Smooth muscle cell (in vitro differentiated cells): ENCODE measurements around the gene KLHL21. TPM values are rescaled to one million over a fixed set of nuclear protein-coding genes. Genes with fewer than 3 reads are reported as not detected.

ENCODE experiments used
- DNase-seq: peaks from one replicate; lab custom pipeline; 2025; ENCODE audit not compliant: unreplicated experiment; lab: John Stamatoyannopoulos, UW
- H2AFZ ChIP-seq: fragments of 200-600 bp; sonication (generic); 2 replicates; pipeline ENCODE4 v1.6.0; 2016; ENCODE audit warnings: antibody characterized with exemption, low read depth, mild to moderate bottlenecking
- H3F3A ChIP-seq: fragments of 200-600 bp; sonication (generic); 2 replicates; pipeline ENCODE4 v1.6.0; 2017; ENCODE audit warnings: antibody characterized with exemption, low read depth
- H3K27ac ChIP-seq: fragments of 200-600 bp; sonication (generic); 2 replicates; pipeline ENCODE4 v1.5.1; 2016; ENCODE audit warnings: low read depth, mild to moderate bottlenecking
- H3K27me3 ChIP-seq: fragments of 200-600 bp; sonication (generic); 2 replicates; pipeline ENCODE4 v1.6.1; 2016; ENCODE audit warnings: low read depth, mild to moderate bottlenecking
- H3K36me3 ChIP-seq: fragments of 200-600 bp; sonication (generic); 2 replicates; pipeline ENCODE4 v1.5.1; 2016; ENCODE audit warnings: low read depth
- H3K4me1 ChIP-seq: fragments of 200-600 bp; sonication (generic); 2 replicates; pipeline ENCODE4 v1.5.1; 2016; ENCODE audit warnings: low read depth
- H3K4me2 ChIP-seq: fragments of 200-600 bp; sonication (generic); 2 replicates; pipeline ENCODE4 v1.6.0; 2016; ENCODE audit warnings: mild to moderate bottlenecking
- H3K4me3 ChIP-seq: fragments of 200-600 bp; sonication (generic); 2 replicates; pipeline ENCODE4 v1.5.1; 2016; ENCODE audit warnings: mild to moderate bottlenecking
- H3K79me2 ChIP-seq: fragments of 200-600 bp; sonication (generic); 2 replicates; pipeline ENCODE4 v1.6.0; 2016; ENCODE audit warnings: low read depth, mild to moderate bottlenecking
- H3K9ac ChIP-seq: fragments of 200-600 bp; sonication (generic); 2 replicates; pipeline ENCODE4 v1.6.0; 2016; ENCODE audit warnings: low read depth
- H3K9me3 ChIP-seq: fragments of 200-600 bp; sonication (generic); replicated peaks from 2 replicates; pipeline ENCODE4 v1.5.1; 2016; ENCODE audit warnings: low read depth
- H4K20me1 ChIP-seq: fragments of 200-600 bp; sonication (generic); 2 replicates; pipeline ENCODE4 v1.6.0; 2016; ENCODE audit warnings: low read depth
- CTCF ChIP-seq: fragments of 200-600 bp; sonication (generic); IDR thresholded peaks from 2 replicates; pipeline ENCODE4 v1.5.1; 2017; ENCODE audit warnings: borderline replicate concordance, mild to moderate bottlenecking, antibody characterized with exemption; ENCODE audit not compliant: insufficient read depth, poor library complexity, severe bottlenecking
- WGBS: methylation state at CpG from one replicate; pipeline ENCODE4 v1.1.7; 2016; ENCODE audit warnings: low lambda C conversion rate; 5-methylcytosine and 5-hydroxymethylcytosine counted together
- polyA plus RNA-seq: library from polyadenylated mRNA; unstranded; fragments of >200 nt; fragmentation: Nextera tagmentation; extraction: Ambion mirVana; gene quantifications from 2 replicates; pipeline ENCODE4 v1.2.1, GENCODE V29; 2016
- total RNA-seq: library from RNA; depleted of rRNA; stranded (reverse); fragments of >200 nt; gene quantifications from 2 replicates; pipeline ENCODE4 v1.2.3, GENCODE V29; 2014

KLHL21 gene
- total and polyA plus RNA-seq, 2 experiments from 2014 or later: 12.6 to 13.2 TPM

DNA sequence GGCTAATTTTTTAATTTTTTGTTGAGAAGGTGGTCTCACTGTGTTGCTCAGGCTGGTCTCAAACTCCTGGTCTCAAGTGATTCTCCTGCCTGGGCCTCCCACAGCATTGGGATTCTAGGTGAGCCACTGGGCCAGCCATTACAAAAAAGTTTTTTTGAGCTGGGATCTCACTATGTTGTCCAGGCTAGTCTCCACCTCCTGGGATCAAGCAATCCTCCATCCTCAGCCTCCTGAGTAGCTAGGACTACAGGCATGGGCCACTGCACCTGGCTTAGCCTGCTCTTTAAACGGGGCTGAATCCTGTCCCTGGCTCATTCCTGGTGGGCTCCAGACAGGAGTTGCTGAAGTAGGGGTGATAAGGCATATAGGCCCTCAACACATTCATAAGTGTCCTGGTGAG lies 45.1 kb downstream of the KLHL21 start:
- H3K4me3 ChIP-seq: no peak overlapping the region
- H3K27me3 ChIP-seq: no peaks in the 10 kb centered on the region
- H3K4me1 ChIP-seq: peaks cover 3% of the 10 kb centered on the region
- no peaks in the 10 kb centered on the region for H3K36me3 ChIP-seq
- no peak overlapping the region for H3K27ac ChIP-seq
- H3F3A ChIP-seq: no peaks in the 10 kb centered on the region
- DNase-seq: no peak
- H4K20me1 ChIP-seq: no peaks in the 10 kb centered on the region
- H3K4me2 ChIP-seq: no peak overlapping the region
- H3K79me2 ChIP-seq: peaks cover 17% of the 10 kb centered on the region
- WGBS: 93% methylated on average over 1 of the region's 1 CpG
- no peaks in the 10 kb centered on the region for H3K9me3 ChIP-seq
- H2AFZ ChIP-seq: no peak overlapping the region
- no peak overlapping the region for H3K9ac ChIP-seq
- no peak for TF ChIP-seq CTCF

- H3K79me2 ChIP-seq: peaks cover 25% of the 10 kb centered on the region
- H3K4me2 ChIP-seq: peak within 1 kb of the TSS; percentile 99
- 91% methylated on average over 19 of the region's 19 CpGs for WGBS
- no peaks in the 10 kb centered on the region for H3K27me3 ChIP-seq
- no peaks in the 10 kb centered on the region for H3K36me3 ChIP-seq
- no peaks in the 10 kb centered on the region for H4K20me1 ChIP-seq
- TF ChIP-seq CTCF: no peak
- peak within 1 kb of the TSS; percentile 96 for H3K9ac ChIP-seq
- H3K4me1 ChIP-seq: peaks cover 3% of the 10 kb centered on the region
- H3K9me3 ChIP-seq: no peaks in the 10 kb centered on the region
- H3K4me3 ChIP-seq: peak within 1 kb of the TSS; percentile 100
- no peaks in the 10 kb centered on the region for H3F3A ChIP-seq
- no peak for DNase-seq
- peak within 1 kb of the TSS; percentile 96 for H2AFZ ChIP-seq
- H3K27ac ChIP-seq: no peak within 1 kb of the TSS
These were observed 47.5 kb downstream of the KLHL21 start, which contains the start of gene TAS1R1 for GRCh38 chr1:6554907-6555778. Gene TAS1R1 (plus strand): TSS chr1:6555307. CDS start chr1:6555374, 67 bp downstream.

- Histone ChIP-seq H3K27me3 (no peaks in the 10 kb centered on the region), H3K79me2 (peaks cover 25% of the 10 kb centered on the region), H3K9me3 (no peaks in the 10 kb centered on the region), H2AFZ (peak within 1 kb of the TSS; percentile 96), H3K4me2 (peak within 1 kb of the TSS; percentile 99), H3K4me1 (peaks cover 3% of the 10 kb centered on the region), H3F3A (no peaks in the 10 kb centered on the region), H4K20me1 (no peaks in the 10 kb centered on the region), H3K9ac (peak within 1 kb of the TSS; percentile 96), H3K36me3 (peaks cover 5% of the 10 kb centered on the region), H3K4me3 (peak within 1 kb of the TSS; percentile 100), H3K27ac (no peak within 1 kb of the TSS)
- WGBS: 4% methylated on average over 74 of the region's 87 CpGs
- TF ChIP-seq CTCF: peak; percentile 97
- peak; percentile 83 for DNase-seq
These were observed 48.4 kb downstream of the KLHL21 start, which contains the start of gene NOL9 for GRCh38 chr1:6554031-6554906. Gene NOL9 (minus strand): TSS chr1:6554513. CDS start chr1:6554502, 11 bp downstream.
